Activated CD8-positive, alpha-beta memory T cell treated with anti-CD3 and anti-CD28 coated beads, Interleukin-2, amount 50 U/mL, for 48 hours (primary cell): Measurements from ENCODE around the gene RAB6B.

Experiments
- DNase-seq: peaks from one replicate; pipeline ENCODE4 v3.0.0-alpha.2; 2020

Gene RAB6B

DNA sequence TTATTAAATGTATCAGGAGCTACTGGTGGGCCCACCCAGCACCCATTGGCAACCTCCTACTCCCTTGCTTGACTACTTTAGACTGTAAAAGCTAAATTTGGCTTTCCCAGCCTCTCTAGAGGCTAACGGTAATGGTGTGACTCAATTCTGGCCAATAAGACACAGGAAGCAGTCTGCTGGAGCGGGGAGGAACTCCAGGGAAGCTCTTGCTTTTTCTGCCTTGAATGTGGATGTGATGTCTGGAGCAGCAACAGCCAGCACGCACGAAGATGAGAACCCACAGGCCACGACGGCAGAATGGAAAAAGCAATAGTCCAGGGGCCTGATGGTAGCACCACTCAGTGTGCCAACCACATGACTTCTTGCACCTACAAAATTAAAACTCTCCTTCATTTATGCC is 39.9 kb downstream of the RAB6B start:
- DNase-seq, result no peak

DNA sequence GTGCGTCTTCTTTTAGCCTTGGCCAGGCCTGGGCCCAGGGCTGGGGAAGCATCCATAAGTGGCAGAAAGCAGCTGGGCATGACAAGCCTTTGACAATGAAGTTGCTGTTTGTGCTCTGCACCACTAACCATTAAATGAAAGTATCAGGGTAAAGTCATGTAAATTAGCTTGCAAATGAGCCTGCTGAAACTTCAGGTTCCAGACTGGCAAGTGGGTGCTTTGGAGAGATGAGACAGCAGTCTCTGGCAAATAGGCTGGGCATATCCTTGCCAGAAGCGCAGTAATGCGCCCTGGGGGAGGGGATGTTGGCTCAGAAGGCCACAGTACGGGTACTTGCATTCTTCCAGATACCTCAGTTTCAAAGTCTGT is 40.7 kb downstream of the RAB6B start:
- DNase-seq, result no peak

- no peak for DNase-seq
Measured at GRCh38 chr3:133854264-133855001, 41.2 kb downstream of the RAB6B start.

GRCh38 chr3:133853925-133854227 is 41.8 kb downstream of the RAB6B start:
- no peak for DNase-seq

- DNase-seq, result no peak
Measured at GRCh38 chr3:133853063-133853924, 42.4 kb downstream of the RAB6B start.

DNA sequence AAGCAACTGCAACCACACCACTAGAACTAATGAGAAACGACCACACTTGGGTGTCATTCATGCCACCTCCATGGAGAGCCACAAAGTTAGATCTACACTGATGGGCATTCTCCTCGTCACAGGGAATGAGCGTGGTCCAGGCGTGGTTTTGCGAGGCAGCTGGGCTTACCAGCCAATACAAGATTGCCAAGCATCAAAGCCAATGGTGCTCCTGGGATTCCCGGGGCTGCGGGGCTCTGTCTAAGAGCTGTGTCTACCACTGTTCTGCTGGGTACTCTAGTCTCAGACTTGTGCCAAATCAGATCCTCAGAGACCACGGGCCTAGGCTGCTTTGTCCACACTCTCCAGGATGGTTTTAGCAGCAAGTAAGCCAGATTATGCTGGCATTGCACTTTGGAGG is 43.8 kb downstream of the RAB6B start:
- no peak for DNase-seq

DNA sequence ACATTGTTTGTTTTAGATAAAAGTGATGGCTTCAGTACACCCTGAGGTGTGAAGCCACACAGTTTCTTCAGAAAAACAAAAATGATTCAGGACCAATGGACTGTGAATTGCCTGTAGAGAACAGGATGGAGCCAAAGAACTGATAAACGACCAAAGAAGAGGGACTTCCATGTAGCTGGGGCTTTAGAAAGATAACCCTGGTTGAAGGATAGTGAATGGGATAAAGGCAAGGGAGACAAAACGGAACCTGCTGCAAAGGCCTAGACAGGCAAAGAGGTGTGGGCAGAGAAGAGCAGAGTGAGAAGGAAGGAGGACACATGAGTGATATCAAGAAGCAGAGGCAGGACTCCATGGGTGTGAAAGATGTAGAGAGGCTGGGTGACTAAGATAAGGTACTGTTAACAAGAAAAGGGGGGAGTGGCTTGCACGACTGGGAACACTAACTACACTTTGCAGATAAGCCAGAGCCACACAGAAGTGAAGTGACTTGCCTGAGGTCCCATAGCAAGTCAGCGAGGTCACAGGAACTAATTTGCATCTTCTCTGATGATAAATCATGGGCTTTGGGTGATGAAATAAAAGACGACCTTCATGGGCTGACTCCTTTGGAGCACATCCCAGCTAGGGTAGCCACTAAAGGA is 44.3 kb downstream of the RAB6B start:
- no peak for DNase-seq

DNA sequence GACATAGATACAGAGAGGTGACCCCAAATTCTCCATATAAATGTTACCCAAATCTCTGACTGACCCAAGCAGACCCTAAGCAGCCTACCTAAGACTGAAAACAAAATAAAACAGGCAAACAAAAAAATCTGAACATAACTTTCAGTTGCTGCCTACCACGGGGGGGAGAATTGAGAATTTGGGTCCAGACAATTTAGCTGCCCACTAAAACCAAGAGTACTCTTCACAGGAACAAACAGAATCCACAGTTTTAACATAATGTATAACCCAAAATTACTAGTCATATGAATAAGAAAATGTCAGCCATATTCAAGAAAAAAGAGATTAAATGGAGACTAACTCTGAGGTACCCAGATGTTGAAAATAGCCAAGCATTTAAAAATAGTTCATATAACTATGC is 45.6 kb downstream of the RAB6B start:
- DNase-seq, result no peak

- DNase-seq, result no peak
Measured at GRCh38 chr3:133849346-133849745, 46.3 kb downstream of the RAB6B start.

DNA sequence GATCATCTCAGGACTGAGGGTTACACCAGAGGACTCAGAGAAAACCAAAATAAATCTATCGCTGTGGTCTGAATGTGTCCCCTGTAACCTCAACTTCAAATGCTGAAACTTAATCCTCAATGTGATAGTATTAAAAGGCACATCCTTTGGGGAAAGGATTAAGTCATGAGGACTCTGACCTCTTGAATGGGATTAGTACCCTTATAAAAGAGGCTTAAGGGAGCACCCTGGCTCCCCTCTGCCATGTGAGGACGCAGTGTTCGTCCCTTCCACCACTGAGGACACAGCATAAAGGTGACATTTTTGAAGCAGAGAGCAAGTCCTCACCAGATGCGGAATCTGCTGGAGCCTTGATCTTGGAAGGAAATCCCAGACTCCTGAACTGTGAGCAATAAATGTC is 50.6 kb downstream of the RAB6B start:
- no peak for DNase-seq

DNA sequence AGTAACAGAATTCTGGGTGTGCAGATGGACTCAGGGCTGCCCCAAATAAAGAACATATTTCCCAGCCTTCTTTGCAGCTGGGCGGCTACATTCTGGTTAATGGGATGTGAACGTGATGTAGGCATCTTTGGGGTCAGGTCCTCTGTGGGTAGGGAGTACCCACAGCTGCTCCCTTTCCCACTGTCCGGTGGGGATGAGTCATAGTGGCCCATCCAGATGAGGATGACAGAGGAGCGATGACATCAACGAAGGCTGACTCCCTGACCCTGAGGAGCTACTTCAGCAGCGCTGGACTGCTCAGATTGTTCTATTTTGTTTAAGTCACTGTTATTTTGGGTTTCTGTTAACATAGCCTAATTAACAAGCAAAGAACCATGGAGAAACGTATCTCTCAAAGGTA is 52.0 kb downstream of the RAB6B start:
- DNase-seq, result no peak

- no peak for DNase-seq
Measured at GRCh38 chr3:133842158-133842557, 53.5 kb downstream of the RAB6B start.

DNA sequence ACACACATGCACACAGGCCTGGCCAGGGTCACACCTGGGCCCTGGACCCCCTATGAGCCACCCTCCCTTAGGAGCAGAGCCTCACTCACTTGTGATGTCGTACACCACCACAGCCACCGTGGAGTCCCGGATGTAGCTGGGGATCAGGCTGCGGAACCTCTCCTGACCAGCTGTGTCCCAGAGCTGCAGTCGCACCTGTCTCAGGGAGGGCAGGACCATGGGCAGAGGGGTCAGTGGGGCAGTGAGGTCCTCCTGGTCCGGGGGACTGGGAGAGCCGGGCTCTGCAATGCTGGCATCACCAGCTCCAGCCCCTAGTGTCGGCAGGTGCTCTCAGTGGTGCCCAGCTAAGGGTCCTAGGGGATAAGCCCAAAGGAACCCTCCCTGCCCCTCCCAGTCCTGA is 54.5 kb downstream of the RAB6B start:
- no peak for DNase-seq

- no peak for DNase-seq
Measured at GRCh38 chr3:133840767-133841166, 54.9 kb downstream of the RAB6B start.

DNA sequence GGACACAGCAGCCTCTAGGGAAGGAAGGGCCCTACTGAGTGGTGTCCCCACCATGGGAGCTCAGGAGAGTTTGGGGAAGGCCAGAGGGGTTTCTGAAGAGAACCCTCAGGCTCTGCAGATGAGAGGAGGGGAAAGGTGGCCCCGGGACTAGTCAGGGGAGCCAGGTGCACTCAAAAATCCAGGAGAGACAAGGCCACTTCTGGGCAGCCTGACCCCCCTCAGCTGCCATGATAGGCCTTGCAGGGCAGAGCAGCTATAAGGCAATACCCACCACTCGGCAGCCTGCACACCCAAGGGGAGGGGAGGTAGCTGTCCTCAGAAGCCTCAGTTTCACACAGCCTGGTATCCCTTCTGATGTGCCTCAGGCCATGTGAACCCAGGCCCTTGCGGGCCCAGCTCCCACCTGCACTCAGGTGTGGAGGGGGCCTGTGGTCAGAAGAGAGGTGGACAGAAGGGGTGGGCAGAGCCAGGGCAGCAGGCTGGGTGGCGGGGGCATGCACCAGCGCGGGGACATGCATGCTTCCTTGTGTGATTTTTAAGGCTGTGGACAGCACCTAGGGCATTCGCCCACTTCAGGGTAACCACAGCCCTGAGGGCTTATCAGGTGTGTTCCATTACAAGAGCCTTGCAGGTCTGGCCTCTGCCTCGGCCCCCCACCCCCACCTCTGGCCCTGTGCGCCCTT is 55.5 kb downstream of the RAB6B start:
- no peak for DNase-seq

DNA sequence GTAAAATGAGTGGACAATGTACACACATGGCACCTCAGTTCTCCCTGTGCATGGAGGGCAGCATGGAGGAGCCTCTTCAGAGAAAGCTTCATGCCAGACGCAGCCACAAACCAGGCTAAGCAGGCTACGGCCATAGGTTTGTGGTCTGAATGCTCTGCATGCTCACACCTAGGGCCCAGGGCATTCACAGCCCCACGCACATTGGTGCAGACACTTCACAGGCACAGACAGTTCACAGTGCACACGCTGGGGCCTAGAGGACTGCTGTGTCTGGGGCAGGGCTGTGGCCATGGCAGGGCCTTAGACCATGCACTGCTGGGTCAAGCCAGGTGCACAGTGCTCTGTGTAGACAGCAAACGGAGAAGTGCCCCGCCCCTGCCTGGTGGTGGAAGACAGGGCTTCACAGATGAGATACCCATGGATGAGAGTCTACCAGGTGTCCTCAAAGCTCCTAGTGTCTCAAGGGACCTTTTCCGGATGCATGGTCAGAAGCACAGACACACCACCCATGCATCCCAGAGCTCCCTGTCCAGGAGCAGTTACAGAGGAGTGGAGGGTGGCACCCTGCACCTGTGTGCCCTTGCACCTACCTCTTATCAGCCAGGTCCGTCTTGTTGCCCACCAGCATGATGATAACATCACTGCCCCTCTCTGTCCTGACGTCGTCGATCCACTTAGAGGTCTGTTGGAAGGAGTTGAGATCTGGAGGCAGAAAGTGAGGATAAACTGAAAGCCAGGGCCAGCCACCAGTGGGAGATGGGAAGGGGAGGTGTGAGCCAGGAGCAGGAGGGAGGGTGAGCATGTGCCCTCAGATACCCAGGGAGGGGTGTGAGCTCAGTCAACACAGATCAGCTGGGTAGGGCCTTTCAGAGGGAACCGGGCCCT is 56.5 kb downstream of the RAB6B start:
- peak; percentile 40 for DNase-seq

DNA sequence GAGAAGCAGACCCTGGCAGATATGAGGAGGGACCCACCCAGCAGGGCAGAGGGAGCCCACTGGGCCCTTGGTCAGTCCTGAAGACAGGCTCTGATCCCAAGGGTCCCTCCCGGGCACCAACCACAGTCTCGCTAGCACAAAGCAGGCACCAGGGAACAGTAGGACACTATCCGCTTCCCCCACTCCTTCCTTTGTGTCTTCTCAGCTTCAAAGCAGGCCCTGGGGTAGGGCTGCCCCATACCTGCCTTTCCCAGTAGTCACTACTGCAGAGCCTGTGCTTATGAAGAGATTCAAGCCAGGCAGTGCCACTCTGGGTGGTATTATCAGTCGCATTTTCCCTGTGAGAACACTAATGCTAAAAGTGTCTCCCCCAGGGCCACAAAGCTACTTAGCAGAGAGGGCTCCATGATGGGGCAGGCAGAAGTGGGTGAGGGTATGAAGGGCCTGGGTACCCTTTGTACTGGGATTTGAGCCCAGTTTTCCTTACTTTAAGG is 57.3 kb downstream of the RAB6B start:
- no peak for DNase-seq

DNA sequence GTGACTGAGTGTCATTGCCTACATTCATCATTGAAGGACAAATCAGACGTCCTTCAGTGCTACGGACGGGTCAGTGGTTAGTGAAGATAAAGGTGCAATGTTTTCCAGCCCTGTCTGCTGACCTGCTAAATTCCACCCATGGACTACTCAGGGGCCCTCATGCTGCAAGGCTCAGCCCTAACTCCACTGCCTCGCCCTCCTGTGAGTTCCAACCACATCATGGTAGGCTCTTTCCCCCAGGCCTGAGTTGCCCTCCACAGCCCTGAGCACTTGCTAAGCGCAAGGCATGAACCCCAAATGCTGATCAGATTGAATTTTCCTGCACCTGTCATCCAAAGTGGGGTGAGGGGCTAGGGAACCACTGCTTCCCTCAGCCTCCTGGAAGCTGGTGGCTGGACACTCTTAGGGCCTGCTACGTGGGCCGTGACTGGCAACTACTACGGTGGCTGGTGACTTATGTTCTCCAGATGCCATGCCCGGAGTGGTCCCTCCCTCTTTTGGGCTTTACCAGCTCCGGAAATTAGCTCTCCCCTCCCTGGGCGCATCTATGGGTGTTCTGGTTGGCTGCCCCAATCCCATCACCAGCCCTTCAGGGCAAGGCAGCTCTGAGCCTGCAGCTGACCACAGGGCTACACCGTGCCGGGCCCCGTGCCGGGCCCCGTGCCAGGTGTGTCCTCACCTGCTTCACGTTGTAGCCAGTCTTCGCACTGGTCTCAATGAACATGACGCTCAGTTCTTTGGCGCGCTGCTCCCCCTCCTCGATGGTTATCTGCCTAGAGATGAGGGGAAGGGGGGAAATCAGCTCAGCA is 58.0 kb downstream of the RAB6B start:
- peak; percentile 34 for DNase-seq

GRCh38 chr3:133836497-133837158 is 59.1 kb downstream of the RAB6B start:
- no peak for DNase-seq

- DNase-seq, result no peak
Measured at GRCh38 chr3:133835961-133836360, 59.7 kb downstream of the RAB6B start.

DNA sequence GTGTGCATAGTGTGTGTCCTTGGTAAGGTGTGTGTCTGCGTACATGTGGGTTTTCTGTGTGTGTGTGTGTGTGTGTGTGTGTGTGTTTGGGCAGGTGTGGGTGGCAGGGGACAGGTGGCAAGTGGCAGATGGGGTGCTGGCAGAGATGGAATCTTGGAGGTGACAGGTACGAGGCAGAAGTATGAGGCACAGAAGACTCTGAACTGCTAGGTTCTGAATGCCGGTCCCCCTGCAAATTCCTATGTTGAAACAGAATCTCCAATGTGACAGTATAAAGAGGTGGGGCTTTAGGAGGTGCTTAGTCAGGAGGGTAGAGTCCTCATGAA is 60.3 kb downstream of the RAB6B start:
- DNase-seq, result no peak
